GM23338 (cell line): ENCODE measurements around the gene GPNMB. TPM values are rescaled to one million over a fixed set of nuclear protein-coding genes. Genes with fewer than 3 reads are reported as not detected.
A peak's percentile ranks its signal among the peaks of the same experiment; 100 is the strongest.

Experiments
- ATAC-seq: fragments of 200-7000 bp; cut with Tn5 transposase; 3 replicates; pipeline ENCODE4 v1.9.1; 2020
- DNase-seq: peaks from one replicate; pipeline ENCODE4 v3.0.0-alpha.2; 2015; ENCODE audit warnings: low spot score
- H2AFZ ChIP-seq: fragments of 200-600 bp; sonication (generic); 2 replicates; pipeline ENCODE4 v1.8.0; 2016; ENCODE audit warnings: antibody characterized with exemption, mild to moderate bottlenecking, moderate library complexity
- H3F3A ChIP-seq: fragments of 200-600 bp; sonication (generic); replicated peaks from 2 replicates; pipeline ENCODE4 v1.8.0; 2017; ENCODE audit warnings: antibody characterized with exemption, mixed run types, low read depth
- H3K27ac ChIP-seq: fragments of 200-600 bp; sonication (generic); 2 replicates; pipeline ENCODE4 v1.6.1; 2016; ENCODE audit warnings: low read depth
- H3K27me3 ChIP-seq: fragments of 200-600 bp; sonication (generic); 2 replicates; pipeline ENCODE4 v1.8.0; 2016; ENCODE audit warnings: mild to moderate bottlenecking, mixed run types, moderate library complexity; ENCODE audit not compliant: insufficient read depth
- H3K36me3 ChIP-seq: fragments of 200-600 bp; sonication (generic); 2 replicates; pipeline ENCODE4 v1.8.0; 2016; ENCODE audit warnings: mild to moderate bottlenecking; ENCODE audit not compliant: insufficient read depth
- H3K4me1 ChIP-seq: fragments of 200-600 bp; sonication (generic); 2 replicates; pipeline ENCODE4 v1.8.0; 2016; ENCODE audit warnings: mild to moderate bottlenecking, moderate library complexity; ENCODE audit not compliant: insufficient read depth
- H3K4me2 ChIP-seq: fragments of 200-600 bp; sonication (generic); 2 replicates; pipeline ENCODE4 v1.7.1; 2017; ENCODE audit warnings: mixed run types
- H3K4me3 ChIP-seq: fragments of 200-600 bp; sonication (generic); 2 replicates; pipeline ENCODE4 v1.6.1; 2016; ENCODE audit warnings: mixed run types
- H3K79me2 ChIP-seq: fragments of 200-600 bp; sonication (generic); replicated peaks from 2 replicates; pipeline ENCODE4 v1.8.0; 2017; ENCODE audit warnings: mild to moderate bottlenecking; ENCODE audit not compliant: insufficient read depth
- H3K9me2 ChIP-seq: fragments of 200-600 bp; sonication (generic); 2 replicates; pipeline ENCODE4 v1.8.0; 2017; ENCODE audit not compliant: insufficient read depth
- H4K20me1 ChIP-seq: fragments of 200-600 bp; sonication (generic); replicated peaks from 2 replicates; pipeline ENCODE4 v1.8.0; 2017; ENCODE audit warnings: mild to moderate bottlenecking; ENCODE audit not compliant: insufficient read depth
- H3K27ac Mint-ChIP-seq: 2 replicates; pipeline ENCODE4 v1.8.0; 2020; ENCODE audit warnings: inconsistent platforms, mild to moderate bottlenecking, moderate library complexity, mixed read lengths
- H3K27me3 Mint-ChIP-seq: 3 replicates; pipeline ENCODE4 v1.8.0; 2022; ENCODE audit warnings: low read depth, mild to moderate bottlenecking, moderate library complexity, mixed read lengths, inconsistent platforms; ENCODE audit not compliant: insufficient read depth, poor library complexity
- H3K36me3 Mint-ChIP-seq: 3 replicates; pipeline ENCODE4 v1.8.0; 2021; ENCODE audit warnings: low read depth, mild to moderate bottlenecking, inconsistent platforms, moderate library complexity, mixed read lengths
- H3K4me1 Mint-ChIP-seq: 3 replicates; pipeline ENCODE4 v1.8.0; 2020; ENCODE audit warnings: mild to moderate bottlenecking, inconsistent platforms, mixed read lengths
- H3K4me3 Mint-ChIP-seq: 3 replicates; pipeline ENCODE4 v1.8.0; 2021; ENCODE audit warnings: moderate library complexity, mild to moderate bottlenecking, inconsistent platforms, mixed read lengths
- H3K9me3 Mint-ChIP-seq: 3 replicates; pipeline ENCODE4 v1.8.0; 2020; ENCODE audit warnings: moderate library complexity, mild to moderate bottlenecking, inconsistent platforms, mixed read lengths
- CREB1 ChIP-seq: fragments of 250-450 bp; sonication (Bioruptor Pico); IDR thresholded peaks from 2 replicates; pipeline ENCODE4 v1.5.0; 2020; ENCODE audit warnings: low read depth, mild to moderate bottlenecking, moderate library complexity
- EZH2 ChIP-seq: fragments of 200-600 bp; sonication (generic); IDR thresholded peaks from one replicate; pipeline ENCODE4 v1.8.0; 2017; ENCODE audit warnings: antibody characterized with exemption, mild to moderate bottlenecking, low read depth; ENCODE audit not compliant: unreplicated experiment
- EZH2phosphoT487 ChIP-seq: fragments of 200-600 bp; sonication (generic); IDR thresholded peaks from one replicate; pipeline ENCODE4 v1.8.1; 2018; ENCODE audit warnings: antibody characterized with exemption; ENCODE audit not compliant: unreplicated experiment
- JUNB ChIP-seq: IDR thresholded peaks from one replicate; pipeline ENCODE4 v1.6.1; 2016; ENCODE audit warnings: antibody characterized with exemption; ENCODE audit not compliant: unreplicated experiment
- NANOG ChIP-seq: IDR thresholded peaks from 2 replicates; pipeline ENCODE4 v1.6.1; 2016; ENCODE audit warnings: antibody characterized with exemption, borderline replicate concordance
- POLR2AphosphoS5 ChIP-seq: IDR thresholded peaks from 2 replicates; pipeline ENCODE4 v1.6.1; 2016; ENCODE audit warnings: antibody characterized with exemption, low read depth
- STAT1 ChIP-seq: IDR thresholded peaks from one replicate; pipeline ENCODE4 v1.6.1; 2016; ENCODE audit warnings: antibody characterized with exemption; ENCODE audit not compliant: unreplicated experiment
- ZNF114 ChIP-seq: fragments of 250-450 bp; sonication (Bioruptor Pico); IDR thresholded peaks from 2 replicates; pipeline ENCODE4 v1.5.0; 2020; ENCODE audit warnings: mild to moderate bottlenecking, moderate library complexity
- ZNF331 ChIP-seq: fragments of 250-450 bp; sonication (Bioruptor Pico); IDR thresholded peaks from 2 replicates; pipeline ENCODE4 v1.5.0; 2020; ENCODE audit warnings: low read depth, mild to moderate bottlenecking, moderate library complexity
- polyA plus RNA-seq: library from polyadenylated mRNA; unstranded; fragments of >200 nt; fragmentation: Nextera tagmentation; extraction: Ambion mirVana; gene quantifications from 2 replicates; pipeline ENCODE4 v1.2.1, GENCODE V29; 2016
- total RNA-seq: library from RNA; depleted of rRNA; stranded (reverse); fragments of >200 nt; shearing (Covaris generic); gene quantifications from 2 replicates; pipeline ENCODE4 v1.2.3, GENCODE V29; 2014
- TF ChIP-seq, protein P1 (sequence below), 2 experiments: fragments of 200-600 bp in 1 of 2; sonication (generic) in 1 of 2; conservative IDR thresholded peaks; 2 replicates each; pipeline versions ENCODE4 v1.5.1 to v1.6.1; 2016 to 2017; ENCODE audit warnings: antibody characterized with exemption in 2 of 2, low read depth in 2 of 2, mild to moderate bottlenecking in 2 of 2, moderate library complexity in 1 of 2
- TF ChIP-seq, protein P2 (sequence below): IDR thresholded peaks from 2 replicates; pipeline ENCODE4 v1.6.1; 2016; ENCODE audit warnings: antibody characterized with exemption

GPNMB gene
- total and polyA plus RNA-seq, 2 experiments from 2014 or later = 0.76 to 1.2 TPM

DNA sequence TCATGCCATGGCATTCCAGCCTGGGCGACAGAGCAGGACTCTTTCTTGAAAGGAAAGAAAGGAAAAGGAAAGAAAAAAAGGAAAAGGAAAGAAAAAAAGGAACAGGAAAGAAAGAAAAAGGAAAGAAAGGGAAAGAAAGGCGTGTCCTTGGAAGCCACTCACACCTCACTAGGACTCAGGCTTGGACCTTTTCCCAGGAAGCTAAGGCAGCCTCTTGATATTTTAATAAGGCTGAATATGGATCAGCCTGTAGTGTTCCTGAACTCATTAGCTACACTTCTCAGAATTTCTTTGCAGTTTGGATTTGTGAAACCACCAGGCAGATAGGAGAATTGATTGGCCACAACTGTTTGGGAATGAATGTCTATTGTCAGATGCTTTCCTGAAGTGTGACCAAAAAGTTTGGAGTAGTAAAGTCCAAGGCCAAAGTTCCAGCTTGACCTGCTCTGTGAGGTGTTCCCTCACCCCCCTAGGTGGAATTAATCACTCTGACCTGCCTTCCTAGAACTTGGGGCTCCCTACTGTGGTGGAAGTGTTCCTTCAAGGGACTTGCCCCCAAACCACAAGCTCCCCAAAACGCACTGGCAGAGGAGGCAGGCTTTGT is 45.5 kb downstream of the GPNMB start (continued):
- TF ChIP-seq POLR2AphosphoS5 = no peak
- no peak for TF ChIP-seq STAT1
- TF ChIP-seq ZNF331 = no peak
- TF ChIP-seq JUNB = no peak
- TF ChIP-seq EZH2 = no peak
- TF ChIP-seq EZH2phosphoT487 = no peak
- TF ChIP-seq, protein P1, sequence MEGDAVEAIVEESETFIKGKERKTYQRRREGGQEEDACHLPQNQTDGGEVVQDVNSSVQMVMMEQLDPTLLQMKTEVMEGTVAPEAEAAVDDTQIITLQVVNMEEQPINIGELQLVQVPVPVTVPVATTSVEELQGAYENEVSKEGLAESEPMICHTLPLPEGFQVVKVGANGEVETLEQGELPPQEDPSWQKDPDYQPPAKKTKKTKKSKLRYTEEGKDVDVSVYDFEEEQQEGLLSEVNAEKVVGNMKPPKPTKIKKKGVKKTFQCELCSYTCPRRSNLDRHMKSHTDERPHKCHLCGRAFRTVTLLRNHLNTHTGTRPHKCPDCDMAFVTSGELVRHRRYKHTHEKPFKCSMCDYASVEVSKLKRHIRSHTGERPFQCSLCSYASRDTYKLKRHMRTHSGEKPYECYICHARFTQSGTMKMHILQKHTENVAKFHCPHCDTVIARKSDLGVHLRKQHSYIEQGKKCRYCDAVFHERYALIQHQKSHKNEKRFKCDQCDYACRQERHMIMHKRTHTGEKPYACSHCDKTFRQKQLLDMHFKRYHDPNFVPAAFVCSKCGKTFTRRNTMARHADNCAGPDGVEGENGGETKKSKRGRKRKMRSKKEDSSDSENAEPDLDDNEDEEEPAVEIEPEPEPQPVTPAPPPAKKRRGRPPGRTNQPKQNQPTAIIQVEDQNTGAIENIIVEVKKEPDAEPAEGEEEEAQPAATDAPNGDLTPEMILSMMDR (conservative IDR thresholded peaks at IDR 0.05; ENCODE audit: low read depth in 2 of 2) = no peak

DNA sequence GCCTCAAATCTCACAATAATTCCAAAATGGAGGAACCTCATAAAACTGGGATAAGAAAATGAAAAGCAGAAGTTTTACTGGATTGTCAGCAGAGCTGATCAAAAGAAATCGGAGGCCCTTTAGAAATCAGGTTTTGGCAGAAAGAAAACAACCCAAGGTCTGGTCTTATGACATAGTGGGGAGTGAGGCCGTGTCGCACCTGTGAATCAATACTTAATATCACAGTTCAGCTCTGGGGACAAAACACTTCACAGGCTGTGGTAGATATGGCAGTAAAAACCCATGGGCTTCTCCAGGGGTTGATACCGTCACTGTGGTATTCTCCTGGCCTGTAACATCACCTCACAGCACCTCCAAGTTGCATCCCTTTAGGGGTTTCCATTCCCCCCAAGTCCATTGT is 46.0 kb downstream of the GPNMB start:
- Mint-ChIP-seq H3K27ac (no peak overlapping the region), H3K9me3 (no peaks in the 10 kb centered on the region), H3K4me1 (peaks cover 18% of the 10 kb centered on the region; the same call in 2 of the 3 replicates), H3K36me3 (no peaks in the 10 kb centered on the region), H3K27me3 (peaks cover 4% of the 10 kb centered on the region), H3K4me3 (no peak overlapping the region)
- H3F3A ChIP-seq = no peaks in the 10 kb centered on the region
- ATAC-seq = no peak
- no peaks in the 10 kb centered on the region for H3K79me2 ChIP-seq
- H3K27ac ChIP-seq = no peak overlapping the region
- peaks cover 11% of the 10 kb centered on the region; the same call in 1 of the 2 replicates for H3K4me1 ChIP-seq
- peak overlapping the region; percentile 90 for H2AFZ ChIP-seq
- no peaks in the 10 kb centered on the region for H3K9me2 ChIP-seq
- H4K20me1 ChIP-seq = no peaks in the 10 kb centered on the region
- H3K4me2 ChIP-seq = no peak overlapping the region
- no peak for TF ChIP-seq NANOG
- TF ChIP-seq, protein P2, sequence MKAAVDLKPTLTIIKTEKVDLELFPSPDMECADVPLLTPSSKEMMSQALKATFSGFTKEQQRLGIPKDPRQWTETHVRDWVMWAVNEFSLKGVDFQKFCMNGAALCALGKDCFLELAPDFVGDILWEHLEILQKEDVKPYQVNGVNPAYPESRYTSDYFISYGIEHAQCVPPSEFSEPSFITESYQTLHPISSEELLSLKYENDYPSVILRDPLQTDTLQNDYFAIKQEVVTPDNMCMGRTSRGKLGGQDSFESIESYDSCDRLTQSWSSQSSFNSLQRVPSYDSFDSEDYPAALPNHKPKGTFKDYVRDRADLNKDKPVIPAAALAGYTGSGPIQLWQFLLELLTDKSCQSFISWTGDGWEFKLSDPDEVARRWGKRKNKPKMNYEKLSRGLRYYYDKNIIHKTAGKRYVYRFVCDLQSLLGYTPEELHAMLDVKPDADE = no peak
- no peak for TF ChIP-seq CREB1 (CRISPR knock-in tag)
- TF ChIP-seq EZH2 = no peak
- no peak for TF ChIP-seq JUNB
- no peak for TF ChIP-seq ZNF114 (CRISPR knock-in tag)
- TF ChIP-seq STAT1 = no peak
- no peak for DNase-seq
- no peak overlapping the region for H3K4me3 ChIP-seq
- H3K36me3 ChIP-seq = no peaks in the 10 kb centered on the region
- H3K27me3 ChIP-seq = no peaks in the 10 kb centered on the region
